RWPE2 (cell line): ENCODE measurements around the gene OPRM1.

ENCODE experiments used
- ATAC-seq: fragments of 200-7000 bp; cut with Tn5 transposase; 3 replicates; pipeline ENCODE4 v1.9.1; 2021; ENCODE audit warnings: low read depth
- DNase-seq: peaks from one replicate; pipeline ENCODE4 v3.0.0-alpha.2; 2020; ENCODE audit warnings: low spot score
- H3K27ac ChIP-seq: fragments of 450-650 bp; 2 replicates; pipeline ENCODE4 v1.5.1; 2017; ENCODE audit warnings: mild to moderate bottlenecking; ENCODE audit not compliant: poor library complexity, severe bottlenecking
- H3K27me3 ChIP-seq: fragments of 250-450 bp; sonication (Bioruptor Pico); 2 replicates; pipeline ENCODE4 v1.5.1; 2021; ENCODE audit warnings: mild to moderate bottlenecking, moderate library complexity; ENCODE audit not compliant: insufficient read depth, poor library complexity, severe bottlenecking
- H3K36me3 ChIP-seq: fragments of 250-450 bp; sonication (Bioruptor Pico); 2 replicates; pipeline ENCODE4 v1.5.1; 2020; ENCODE audit warnings: low read depth, mild to moderate bottlenecking, moderate library complexity
- H3K4me1 ChIP-seq: fragments of 250-450 bp; sonication (Bioruptor Pico); 2 replicates; pipeline ENCODE4 v1.5.1; 2021; ENCODE audit warnings: mild to moderate bottlenecking, moderate library complexity; ENCODE audit not compliant: insufficient read depth, poor library complexity, severe bottlenecking
- H3K4me3 ChIP-seq: fragments of 250-450 bp; sonication (Bioruptor Pico); 2 replicates; pipeline ENCODE4 v1.5.1; 2021; ENCODE audit warnings: mild to moderate bottlenecking, moderate library complexity; ENCODE audit not compliant: severe bottlenecking
- H3K9me3 ChIP-seq: fragments of 250-450 bp; sonication (Bioruptor Pico); 2 replicates; pipeline ENCODE4 v1.5.1; 2021; ENCODE audit warnings: mild to moderate bottlenecking, moderate library complexity; ENCODE audit not compliant: severe bottlenecking
- CTCF ChIP-seq: fragments of 450-650 bp; IDR thresholded peaks from one replicate; pipeline ENCODE4 v1.5.1; 2017; ENCODE audit warnings: mild to moderate bottlenecking, moderate library complexity; ENCODE audit not compliant: poor library complexity, severe bottlenecking

OPRM1 gene

GRCh38 chr6:154241581-154241980 is 202.5 kb downstream of the OPRM1 start:
- DNase-seq (no peak), ATAC-seq (no peak)
- H3K4me3 ChIP-seq, result no peak overlapping the region
- H3K27me3 ChIP-seq, result no peaks in the 10 kb centered on the region
- H3K9me3 ChIP-seq, result peaks cover 4% of the 10 kb centered on the region
- no peak for TF ChIP-seq CTCF
- H3K36me3 ChIP-seq, result no peaks in the 10 kb centered on the region
- peaks cover 19% of the 10 kb centered on the region for H3K4me1 ChIP-seq
- no peak overlapping the region for H3K27ac ChIP-seq

DNA sequence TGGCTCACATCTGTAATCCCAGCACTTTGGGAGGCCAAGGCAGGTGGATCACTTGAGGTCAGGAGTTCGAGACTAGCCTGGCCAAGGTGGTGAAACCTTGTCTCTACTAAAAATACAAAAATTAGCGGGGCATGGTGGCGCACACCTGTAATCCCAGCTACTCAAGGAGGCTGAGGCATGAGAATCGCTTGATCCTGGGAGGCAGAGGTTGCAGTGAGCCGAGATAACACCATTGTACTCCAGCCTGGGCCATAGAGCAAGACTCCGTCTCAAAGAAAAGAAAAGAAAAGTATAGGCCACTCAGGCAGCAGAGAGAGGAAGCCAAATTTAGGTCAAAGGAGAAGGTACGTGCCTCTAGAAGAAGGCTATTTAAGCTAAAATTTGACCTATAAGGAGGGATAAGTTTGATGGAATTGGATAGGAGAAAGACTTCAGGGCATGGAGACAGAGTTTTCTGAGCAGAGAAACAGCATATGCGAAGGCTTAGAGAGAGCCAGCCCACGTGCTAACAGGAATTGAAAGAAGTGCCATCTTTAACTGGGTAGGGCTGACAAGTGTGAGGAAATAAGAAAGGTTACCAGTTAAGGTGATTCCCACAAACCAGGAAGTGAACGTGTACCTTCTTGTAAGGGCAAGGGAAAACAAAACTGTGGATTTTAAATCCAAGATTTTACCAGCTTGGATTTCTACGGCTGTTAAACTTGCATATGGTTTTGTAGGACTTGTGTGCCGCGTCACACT is 203.7 kb downstream of the OPRM1 start:
- no peak for TF ChIP-seq CTCF
- no peak for DNase-seq
- Histone ChIP-seq H3K27me3 (no peaks in the 10 kb centered on the region), H3K9me3 (peaks cover 4% of the 10 kb centered on the region), H3K36me3 (no peaks in the 10 kb centered on the region), H3K27ac (no peak overlapping the region), H3K4me3 (no peak overlapping the region), H3K4me1 (peaks cover 19% of the 10 kb centered on the region)
- ATAC-seq, result no peak

DNA sequence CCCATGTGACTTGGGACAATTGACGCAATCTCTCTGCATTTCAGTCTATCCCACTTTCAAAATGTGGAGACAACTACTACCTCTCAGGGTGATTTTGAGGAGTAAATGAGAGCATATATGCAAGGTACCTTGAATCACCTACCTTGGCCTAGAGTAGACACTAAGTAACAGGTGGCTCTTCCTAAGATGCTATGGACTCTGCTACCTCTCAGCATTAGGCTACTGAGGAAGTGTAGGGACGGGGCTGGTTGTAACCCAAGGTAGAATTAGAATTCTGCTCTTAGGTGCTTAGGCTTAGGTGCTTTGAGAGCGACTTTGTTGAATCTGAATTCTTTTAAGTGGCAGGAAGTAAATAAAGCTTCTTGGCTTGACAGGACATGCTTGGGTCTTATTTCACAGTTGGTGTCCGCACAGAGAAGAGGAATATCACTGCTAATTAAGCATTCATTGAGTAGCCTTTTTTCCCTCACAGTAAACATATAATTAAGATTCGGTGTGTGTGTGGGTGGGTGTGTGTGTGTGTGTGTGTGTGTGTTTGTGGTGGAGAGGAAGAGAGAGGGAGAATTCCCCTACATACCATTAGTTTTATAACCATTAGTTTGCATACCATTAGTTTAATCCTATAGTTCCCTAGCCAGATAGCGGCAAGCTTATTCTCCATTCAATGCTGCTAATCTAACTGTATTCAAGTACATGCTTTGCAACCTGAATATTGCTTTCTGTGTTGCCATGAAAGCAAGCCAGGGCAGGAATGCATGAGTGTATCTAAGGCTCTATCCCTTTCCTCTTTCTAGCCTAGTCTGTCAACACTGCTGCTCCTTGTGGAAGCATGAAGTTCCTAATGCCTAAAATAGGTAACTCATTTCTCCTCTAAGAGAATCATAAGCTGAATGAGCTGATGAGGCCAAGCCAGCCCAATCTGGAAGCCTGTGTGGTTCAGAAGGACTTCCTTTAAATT is 205.0 kb downstream of the OPRM1 start:
- Histone ChIP-seq H3K4me1 (peaks cover 17% of the 10 kb centered on the region), H3K9me3 (peaks cover 4% of the 10 kb centered on the region), H3K27ac (no peak overlapping the region), H3K27me3 (no peaks in the 10 kb centered on the region), H3K4me3 (no peak overlapping the region), H3K36me3 (no peaks in the 10 kb centered on the region)
- DNase-seq, result no peak
- TF ChIP-seq CTCF, result no peak
- ATAC-seq, result peak; percentile 63; the same call in 2 of the 3 replicates

GRCh38 chr6:154245506-154245905 is 206.5 kb downstream of the OPRM1 start:
- no peak for DNase-seq
- Histone ChIP-seq H3K36me3 (no peaks in the 10 kb centered on the region), H3K4me1 (peaks cover 5% of the 10 kb centered on the region), H3K9me3 (no peaks in the 10 kb centered on the region), H3K27ac (no peak overlapping the region), H3K4me3 (no peak overlapping the region), H3K27me3 (no peaks in the 10 kb centered on the region)
- TF ChIP-seq CTCF, result no peak
- ATAC-seq, result no peak

DNA sequence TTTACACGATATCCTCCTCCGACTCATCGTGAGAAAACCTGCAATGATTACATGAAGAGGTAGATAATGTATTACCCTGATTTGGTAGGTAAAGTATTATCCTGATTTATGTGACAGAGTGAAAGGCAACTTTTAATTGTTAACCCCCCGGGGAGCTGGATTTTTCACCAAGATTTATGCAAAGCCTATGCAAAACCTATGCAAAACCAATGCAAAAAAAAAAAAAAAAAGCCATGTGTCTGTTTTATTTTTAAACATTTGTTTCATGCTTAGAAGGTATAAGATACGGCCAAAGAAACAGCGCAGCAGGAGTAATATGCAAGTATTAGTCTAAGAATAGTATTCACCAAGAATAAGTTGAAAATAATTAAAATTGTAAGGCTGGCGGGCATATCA is 207.7 kb downstream of the OPRM1 start:
- DNase-seq (no peak), ATAC-seq (no peak)
- H3K36me3 ChIP-seq, result no peaks in the 10 kb centered on the region
- H3K27ac ChIP-seq, result no peak overlapping the region
- TF ChIP-seq CTCF, result no peak
- no peak overlapping the region for H3K4me3 ChIP-seq
- no peaks in the 10 kb centered on the region for H3K27me3 ChIP-seq
- no peaks in the 10 kb centered on the region for H3K9me3 ChIP-seq
- H3K4me1 ChIP-seq, result peaks cover 5% of the 10 kb centered on the region
